Thoracic aorta (tissue), 2 donors: ENCODE measurements around the gene ASCC2. TPM values are rescaled to one million over a fixed set of nuclear protein-coding genes. Genes with fewer than 3 reads are reported as not detected.

Experiments
- ATAC-seq: fragments of 150-250 bp; one replicate; pipeline ENCODE4 v1.8.0; 2017; ENCODE audit warnings: low read depth; ENCODE audit not compliant: insufficient number of reproducible peaks, low FRiP score
- DNase-seq: peaks from one replicate; pipeline ENCODE4 v3.0.0-alpha.2; 2020; ENCODE audit warnings: low spot score
- H3K27ac ChIP-seq, 2 donors: fragments of 200-600 bp; sonication (generic); 1 replicate in 1 of 2; 2 replicates in 1 of 2; pipeline ENCODE4 v1.5.1; 2016; ENCODE audit warnings: mild to moderate bottlenecking in 2 of 2, moderate library complexity in 2 of 2
- H3K27me3 ChIP-seq: fragments of 200-600 bp; sonication (generic); replicated peaks from 2 replicates; pipeline ENCODE4 v1.6.0; 2016; ENCODE audit warnings: mild to moderate bottlenecking; ENCODE audit not compliant: insufficient read depth
- H3K36me3 ChIP-seq: fragments of 200-600 bp; sonication (generic); one replicate; pipeline ENCODE4 v1.5.1; 2016
- H3K4me1 ChIP-seq, 2 donors: fragments of 200-600 bp; sonication (generic); 1 replicate in 1 of 2; 2 replicates in 1 of 2; pipeline versions ENCODE4 v1.5.1 to v1.6.0; 2016; ENCODE audit warnings: low read depth in 2 of 2, mild to moderate bottlenecking in 1 of 2; ENCODE audit not compliant: control insufficient read depth in 1 of 2
- H3K4me3 ChIP-seq: fragments of 200-600 bp; sonication (generic); 2 replicates; pipeline ENCODE4 v1.5.1; 2016; ENCODE audit warnings: mild to moderate bottlenecking
- H3K9me3 ChIP-seq: fragments of 200-600 bp; sonication (generic); 2 replicates; pipeline ENCODE4 v1.5.1; 2016
- total RNA-seq, 2 donors: library from RNA; depleted of rRNA; stranded (reverse); fragments of >200 nt; gene quantifications; one replicate each; pipeline versions ENCODE4 v1.1.0 to v1.2.3, GENCODE V29; 2016
- TF ChIP-seq, protein P1 (sequence below): fragments of 200-600 bp; sonication (generic); IDR thresholded peaks from one replicate; pipeline ENCODE4 v1.5.1; 2019; ENCODE audit warnings: antibody characterized with exemption

ASCC2 gene
- total RNA-seq, 2 donors from 2014 or later: 31.0 to 41.8 TPM

DNA sequence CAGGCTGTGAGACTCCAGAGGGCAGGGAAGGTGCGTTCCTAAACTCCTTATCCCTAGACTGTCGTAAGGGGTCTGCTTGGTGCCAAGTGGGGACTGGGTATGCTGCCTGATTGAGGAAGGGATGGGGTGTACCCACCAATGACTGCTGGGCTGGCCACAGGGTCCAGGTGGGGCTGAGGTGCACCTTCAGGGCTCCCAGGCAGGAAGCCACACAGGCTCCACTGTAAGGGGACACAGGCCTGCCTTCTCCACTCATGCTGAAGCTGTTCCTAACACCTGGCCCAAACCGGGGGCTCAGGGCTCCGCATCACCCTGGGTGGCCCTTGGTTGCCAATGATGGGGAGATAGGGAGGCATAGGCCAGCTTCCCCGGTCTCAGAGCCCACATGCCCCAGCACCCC lies 97.9 kb downstream of the ASCC2 start:
- Histone ChIP-seq H3K27ac (no peak overlapping the region), H3K4me3 (no peak overlapping the region), H3K27me3 (no peaks in the 10 kb centered on the region), H3K36me3 (peaks cover 13% of the 10 kb centered on the region), H3K9me3 (no peaks in the 10 kb centered on the region), H3K4me1 (no peaks in the 10 kb centered on the region)
- DNase-seq (no peak), ATAC-seq (no peak)
- TF ChIP-seq, protein P1, sequence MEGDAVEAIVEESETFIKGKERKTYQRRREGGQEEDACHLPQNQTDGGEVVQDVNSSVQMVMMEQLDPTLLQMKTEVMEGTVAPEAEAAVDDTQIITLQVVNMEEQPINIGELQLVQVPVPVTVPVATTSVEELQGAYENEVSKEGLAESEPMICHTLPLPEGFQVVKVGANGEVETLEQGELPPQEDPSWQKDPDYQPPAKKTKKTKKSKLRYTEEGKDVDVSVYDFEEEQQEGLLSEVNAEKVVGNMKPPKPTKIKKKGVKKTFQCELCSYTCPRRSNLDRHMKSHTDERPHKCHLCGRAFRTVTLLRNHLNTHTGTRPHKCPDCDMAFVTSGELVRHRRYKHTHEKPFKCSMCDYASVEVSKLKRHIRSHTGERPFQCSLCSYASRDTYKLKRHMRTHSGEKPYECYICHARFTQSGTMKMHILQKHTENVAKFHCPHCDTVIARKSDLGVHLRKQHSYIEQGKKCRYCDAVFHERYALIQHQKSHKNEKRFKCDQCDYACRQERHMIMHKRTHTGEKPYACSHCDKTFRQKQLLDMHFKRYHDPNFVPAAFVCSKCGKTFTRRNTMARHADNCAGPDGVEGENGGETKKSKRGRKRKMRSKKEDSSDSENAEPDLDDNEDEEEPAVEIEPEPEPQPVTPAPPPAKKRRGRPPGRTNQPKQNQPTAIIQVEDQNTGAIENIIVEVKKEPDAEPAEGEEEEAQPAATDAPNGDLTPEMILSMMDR: no peak

DNA sequence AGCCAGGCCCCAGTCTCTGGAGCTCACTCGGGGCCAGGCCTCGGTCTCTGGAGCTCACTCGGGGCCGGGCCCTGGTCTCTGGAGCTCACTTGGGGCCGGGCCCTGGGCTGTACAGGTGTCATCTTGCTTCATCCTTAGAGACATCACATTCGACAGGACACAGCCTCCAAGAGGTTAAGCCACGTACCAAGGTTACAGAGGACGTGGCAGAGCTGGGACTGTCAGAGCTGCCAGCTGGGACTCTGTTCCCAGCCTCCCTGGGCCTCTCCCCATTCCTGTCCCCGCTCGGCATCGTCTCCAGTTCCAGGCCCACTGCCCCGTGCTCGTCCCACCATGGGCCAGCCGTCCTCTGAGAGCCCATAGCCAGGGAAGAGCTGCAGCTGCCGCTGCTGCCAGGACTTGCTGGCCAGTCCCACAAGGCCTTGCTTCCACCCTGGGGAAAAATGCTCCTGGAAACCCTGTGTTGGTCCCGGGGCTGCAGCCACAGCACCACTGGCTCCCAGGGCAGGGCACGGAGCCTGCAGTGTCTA lies 98.7 kb downstream of the ASCC2 start:
- ATAC-seq (no peak), DNase-seq (no peak)
- H3K27ac ChIP-seq: no peak overlapping the region
- no peak overlapping the region for H3K4me3 ChIP-seq
- TF ChIP-seq, protein P1: no peak
- no peaks in the 10 kb centered on the region for H3K27me3 ChIP-seq
- H3K4me1 ChIP-seq: no peaks in the 10 kb centered on the region
- no peaks in the 10 kb centered on the region for H3K9me3 ChIP-seq
- peaks cover 15% of the 10 kb centered on the region for H3K36me3 ChIP-seq

Other genes with a start within 250 kb of the ASCC2 start
- gene NF2, start 234.6 kb downstream of the ASCC2 start, total RNA-seq: 10 to 100 TPM; 37.1 to 41.2 TPM
- under 1 TPM in 1 of 2 donors, not detected in 1; 0.14 TPM for gene CABP7, start 118.3 kb downstream of the ASCC2 start, total RNA-seq
- gene ZMAT5, start 71.3 kb downstream of the ASCC2 start, total RNA-seq: 10 to 100 TPM; 11.0 to 26.8 TPM
- gene UQCR10, start 70.9 kb downstream of the ASCC2 start, total RNA-seq: 10 to 100 TPM; 12.2 to 43.1 TPM
- 10 to 100 TPM; 33.3 to 61.9 TPM for gene MTMR3, start 44.9 kb upstream of the ASCC2 start, total RNA-seq
- gene HORMAD2, start 242.2 kb upstream of the ASCC2 start, total RNA-seq: not detected